Neural crest cell (in vitro differentiated cells): ENCODE measurements around the gene JADE2. TPM values are rescaled to one million over a fixed set of nuclear protein-coding genes. Genes with fewer than 3 reads are reported as not detected.

ENCODE experiments used
- DNase-seq: peaks from one replicate; pipeline ENCODE4 v3.0.0; 2021; ENCODE audit warnings: low read depth, mixed read lengths, low spot score
- H3K27ac Mint-ChIP-seq: one replicate; pipeline ENCODE4 v1.8.0; 2021; ENCODE audit warnings: mild to moderate bottlenecking, mixed read lengths; ENCODE audit not compliant: unreplicated experiment
- H3K27me3 Mint-ChIP-seq: 2 replicates; pipeline ENCODE4 v1.8.0; 2021; ENCODE audit warnings: low read depth, mild to moderate bottlenecking, mixed read lengths
- H3K36me3 Mint-ChIP-seq: 2 replicates; pipeline ENCODE4 v1.8.0; 2021; ENCODE audit warnings: low read depth, mild to moderate bottlenecking, mixed read lengths
- H3K4me1 Mint-ChIP-seq: 2 replicates; pipeline ENCODE4 v1.8.0; 2021; ENCODE audit warnings: mixed read lengths
- H3K4me3 Mint-ChIP-seq: one replicate; pipeline ENCODE4 v1.8.0; 2021; ENCODE audit warnings: mild to moderate bottlenecking, mixed read lengths
- H3K9me3 Mint-ChIP-seq: 2 replicates; pipeline ENCODE4 v1.8.0; 2021; ENCODE audit warnings: mixed read lengths
- CTCF ChIP-seq: fragments of 200-600 bp; sonication (generic); conservative IDR thresholded peaks from 2 replicates; pipeline ENCODE4 v1.5.0; 2021; ENCODE audit warnings: antibody characterized with exemption, mild to moderate bottlenecking
- total RNA-seq: library from RNA; stranded (reverse); gene quantifications from 2 replicates; pipeline ENCODE4 v1.2.1, GENCODE V29; 2021

Gene JADE2
- total RNA-seq, 1 donor from 2014 or later, result 2.1 TPM

GRCh38 chr5:134506054-134507039 lies 19.1 kb upstream of the JADE2 start:
- Mint-ChIP-seq H3K9me3 (no peaks in the 10 kb centered on the region), H3K27me3 (no peaks in the 10 kb centered on the region), H3K4me1 (peaks cover 8% of the 10 kb centered on the region), H3K36me3 (no peaks in the 10 kb centered on the region), H3K4me3 (no peak overlapping the region), H3K27ac (no peak overlapping the region)
- no peak for DNase-seq
- no peak for TF ChIP-seq CTCF

DNA sequence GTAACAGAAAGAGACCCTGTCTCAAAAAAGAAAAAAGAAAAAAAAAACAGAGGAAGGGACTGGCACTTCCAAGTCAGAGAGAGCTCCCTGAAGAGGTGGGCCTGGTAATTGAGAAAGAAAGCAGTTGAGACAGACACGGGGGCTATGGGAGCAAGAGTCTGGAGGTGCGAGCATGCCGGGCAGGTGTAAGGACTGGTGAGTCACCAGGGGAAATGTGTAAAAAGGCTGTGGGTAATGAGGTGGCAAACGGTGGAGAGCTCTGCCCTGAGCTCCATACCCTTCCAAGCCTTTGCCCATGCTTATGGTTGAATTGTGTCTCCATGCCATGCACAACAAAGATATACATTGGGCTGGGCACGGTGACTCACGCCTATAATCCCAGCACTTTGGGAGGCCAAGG lies 18.0 kb upstream of the JADE2 start:
- Mint-ChIP-seq H3K27ac (peak overlapping the region; percentile 52), H3K4me3 (no peak overlapping the region), H3K4me1 (peaks cover 15% of the 10 kb centered on the region), H3K9me3 (no peaks in the 10 kb centered on the region), H3K27me3 (no peaks in the 10 kb centered on the region), H3K36me3 (no peaks in the 10 kb centered on the region)
- DNase-seq, result no peak
- TF ChIP-seq CTCF, result no peak

DNA sequence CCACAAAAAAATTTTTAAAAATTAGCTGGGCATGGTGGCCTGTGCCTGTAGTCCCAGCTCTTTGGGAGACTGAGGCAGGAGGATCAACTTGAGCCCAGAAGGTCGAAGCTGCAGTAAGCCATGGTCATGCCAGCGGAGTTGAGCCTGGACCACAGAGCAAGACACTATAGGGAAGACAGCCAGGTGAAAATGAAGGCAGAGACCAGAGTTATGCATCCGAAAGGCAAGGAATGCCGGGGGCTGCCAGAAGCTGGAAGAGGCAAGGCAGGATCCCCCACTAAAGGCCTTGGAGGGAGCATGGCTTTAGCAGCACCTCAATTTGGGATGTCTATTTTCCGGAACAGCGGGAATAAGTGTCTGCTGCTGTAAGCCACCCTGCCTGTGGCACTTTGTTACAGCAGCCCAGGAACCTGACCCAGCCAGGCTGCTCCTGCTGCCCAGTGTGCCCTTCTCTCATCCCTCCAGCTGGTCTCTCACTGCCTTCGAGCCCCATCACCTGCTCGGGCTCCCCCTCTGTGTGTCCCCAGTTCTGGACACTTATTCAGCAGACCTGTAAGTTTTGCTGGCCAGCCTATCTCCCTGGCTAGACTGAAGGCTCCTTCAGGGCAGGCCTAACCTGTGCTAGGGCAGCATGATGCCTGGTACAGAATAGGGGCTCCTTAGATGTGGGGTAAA lies 16.8 kb upstream of the JADE2 start:
- Mint-ChIP-seq H3K27ac (no peak overlapping the region), H3K27me3 (no peaks in the 10 kb centered on the region), H3K4me1 (peaks cover 12% of the 10 kb centered on the region), H3K9me3 (no peaks in the 10 kb centered on the region), H3K36me3 (no peaks in the 10 kb centered on the region), H3K4me3 (no peak overlapping the region)
- DNase-seq, result no peak
- no peak for TF ChIP-seq CTCF

DNA sequence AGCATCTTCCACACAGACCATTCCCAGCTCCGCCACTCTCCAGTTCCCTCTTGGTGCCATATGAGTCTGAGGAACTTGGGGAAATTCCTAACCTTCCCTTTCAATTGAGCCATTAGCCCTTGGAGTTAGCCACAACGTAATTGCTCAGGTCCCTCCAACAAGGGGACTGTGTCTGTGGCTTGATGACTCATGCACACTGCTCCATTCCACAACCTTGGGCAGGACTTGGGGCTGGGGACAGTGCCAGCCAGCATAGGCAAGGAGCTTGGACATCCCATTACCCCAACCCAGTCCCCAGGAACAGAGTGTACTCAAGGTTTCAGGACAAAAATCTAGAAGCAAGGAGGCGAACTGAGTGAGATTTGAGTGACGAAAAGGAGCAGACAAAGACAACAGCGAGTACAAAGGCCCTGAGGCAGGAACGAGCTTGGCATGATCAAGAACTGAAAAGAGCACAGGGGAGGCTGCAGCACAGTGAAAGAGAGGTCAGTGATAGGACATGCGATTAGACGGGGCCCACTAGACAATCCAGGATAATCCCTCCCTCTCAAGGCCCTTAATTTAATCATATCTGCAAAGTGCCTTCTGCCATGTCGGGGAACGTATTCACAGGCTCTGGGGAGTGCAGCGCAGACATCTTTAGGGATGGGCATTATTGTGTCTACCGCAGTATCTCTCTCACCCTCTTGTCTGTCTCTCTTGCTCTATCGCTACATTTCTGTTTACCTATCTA lies 16.0 kb upstream of the JADE2 start:
- Mint-ChIP-seq H3K4me3 (no peak overlapping the region), H3K9me3 (no peaks in the 10 kb centered on the region), H3K36me3 (no peaks in the 10 kb centered on the region), H3K4me1 (peaks cover 7% of the 10 kb centered on the region), H3K27ac (no peak overlapping the region), H3K27me3 (no peaks in the 10 kb centered on the region)
- no peak for TF ChIP-seq CTCF
- no peak for DNase-seq

GRCh38 chr5:134510970-134511795 lies 14.3 kb upstream of the JADE2 start:
- Mint-ChIP-seq H3K4me1 (peaks cover 7% of the 10 kb centered on the region), H3K27ac (no peak overlapping the region)
- DNase-seq, result no peak

More at GRCh38 chr5:134510970-134511795, 14.3 kb upstream of the JADE2 start:
- Mint-ChIP-seq H3K9me3 (no peaks in the 10 kb centered on the region), H3K36me3 (no peaks in the 10 kb centered on the region), H3K4me3 (no peak overlapping the region), H3K27me3 (no peaks in the 10 kb centered on the region)
- no peak for TF ChIP-seq CTCF
